Tibial nerve (tissue), 4 donors: Measurements from ENCODE around the gene ZBTB20. TPM values are rescaled to one million over a fixed set of nuclear protein-coding genes. Genes with fewer than 3 reads are reported as not detected.
A peak's percentile ranks its signal among the peaks of the same experiment; 100 is the strongest.

ENCODE experiments used
- DNase-seq, 2 donors: peaks; one replicate each; pipeline ENCODE4 v3.0.0-alpha.2; 2019; ENCODE audit warnings: low spot score in 2 of 2
- H3K27ac ChIP-seq, 4 donors: fragments of 200-600 bp; sonication (generic) in 3 of 4; one replicate each; pipeline ENCODE4 v1.5.1; 2017 to 2019; ENCODE audit warnings: mild to moderate bottlenecking in 1 of 4
- H3K27me3 ChIP-seq, 2 donors: fragments of 200-600 bp; sonication (generic) in 1 of 2; one replicate each; pipeline versions ENCODE4 v1.5.1 to v1.6.0; 2017 to 2019
- H3K36me3 ChIP-seq, 3 donors: fragments of 200-600 bp; sonication (generic); one replicate each; pipeline ENCODE4 v1.5.1; 2018 to 2019
- H3K4me1 ChIP-seq, 4 donors: fragments of 200-600 bp; sonication (generic) in 3 of 4; one replicate each; pipeline ENCODE4 v1.5.1; 2017 to 2019
- H3K4me3 ChIP-seq, 4 donors: fragments of 200-600 bp; sonication (generic) in 3 of 4; one replicate each; pipeline ENCODE4 v1.5.1; 2017 to 2019; ENCODE audit warnings: mild to moderate bottlenecking in 1 of 4, moderate library complexity in 1 of 4
- H3K9me3 ChIP-seq, 4 donors: fragments of 200-600 bp; sonication (generic) in 3 of 4; one replicate each; pipeline ENCODE4 v1.5.1; 2017 to 2019
- EP300 ChIP-seq, 2 donors: sonication (generic); formaldehyde crosslinking; IDR thresholded peaks; one replicate each; pipeline ENCODE4 v1.6.1; 2017; ENCODE audit warnings: antibody characterized with exemption in 2 of 2, mild to moderate bottlenecking in 1 of 2
- POLR2A ChIP-seq, 2 donors: fragments of 450-650 bp; IDR thresholded peaks; one replicate each; pipeline ENCODE4 v1.6.1; 2017; ENCODE audit warnings: antibody characterized with exemption in 2 of 2, mild to moderate bottlenecking in 2 of 2, moderate library complexity in 2 of 2
- WGBS, 2 donors: methylation state at CpG; one replicate each; pipeline ENCODE4 v1.1.5; 2018; 5-methylcytosine and 5-hydroxymethylcytosine counted together
- total RNA-seq, 4 donors: library from RNA; depleted of rRNA; stranded (reverse); fragments of >200 nt; gene quantifications; one replicate each; pipeline ENCODE4 v1.1.0, GENCODE V29; 2016
- TF ChIP-seq, protein P1 (sequence below), 5 experiments: fragments of 200-600 bp in 3 of 5; fragments of 450-650 bp in 2 of 5; sonication (generic) in 3 of 5; IDR thresholded peaks; one replicate each; pipeline ENCODE4 v1.5.1; 2016 to 2019; ENCODE audit warnings: antibody characterized with exemption in 5 of 5, mild to moderate bottlenecking in 3 of 5, moderate library complexity in 2 of 5

Gene ZBTB20
- total RNA-seq, 4 donors from 2014 or later: 63.3 to 127 (median 102) TPM

GRCh38 chr3:115084686-115085085 is 62.4 kb downstream of the ZBTB20 start:
- peak overlapping the region in 3 of 4 donors; percentile 10 to 64 (median 58) for H3K27ac ChIP-seq
- 75 to 79% methylated on average over 4 of the region's 4 CpGs for WGBS, 2 donors
- H3K4me3 ChIP-seq: no peak overlapping the region
- no peaks in the 10 kb centered on the region for H3K9me3 ChIP-seq
- H3K36me3 ChIP-seq: no peaks in the 10 kb centered on the region
- TF ChIP-seq POLR2A (IDR thresholded peaks at IDR 0.05) (no peak), EP300 (IDR thresholded peaks at IDR 0.05) (no peak)
- TF ChIP-seq, protein P1, sequence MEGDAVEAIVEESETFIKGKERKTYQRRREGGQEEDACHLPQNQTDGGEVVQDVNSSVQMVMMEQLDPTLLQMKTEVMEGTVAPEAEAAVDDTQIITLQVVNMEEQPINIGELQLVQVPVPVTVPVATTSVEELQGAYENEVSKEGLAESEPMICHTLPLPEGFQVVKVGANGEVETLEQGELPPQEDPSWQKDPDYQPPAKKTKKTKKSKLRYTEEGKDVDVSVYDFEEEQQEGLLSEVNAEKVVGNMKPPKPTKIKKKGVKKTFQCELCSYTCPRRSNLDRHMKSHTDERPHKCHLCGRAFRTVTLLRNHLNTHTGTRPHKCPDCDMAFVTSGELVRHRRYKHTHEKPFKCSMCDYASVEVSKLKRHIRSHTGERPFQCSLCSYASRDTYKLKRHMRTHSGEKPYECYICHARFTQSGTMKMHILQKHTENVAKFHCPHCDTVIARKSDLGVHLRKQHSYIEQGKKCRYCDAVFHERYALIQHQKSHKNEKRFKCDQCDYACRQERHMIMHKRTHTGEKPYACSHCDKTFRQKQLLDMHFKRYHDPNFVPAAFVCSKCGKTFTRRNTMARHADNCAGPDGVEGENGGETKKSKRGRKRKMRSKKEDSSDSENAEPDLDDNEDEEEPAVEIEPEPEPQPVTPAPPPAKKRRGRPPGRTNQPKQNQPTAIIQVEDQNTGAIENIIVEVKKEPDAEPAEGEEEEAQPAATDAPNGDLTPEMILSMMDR (IDR thresholded peaks at IDR 0.05): no peak
- H3K27me3 ChIP-seq: no peaks in the 10 kb centered on the region
- no peak for DNase-seq
- H3K4me1 ChIP-seq: peaks cover 0 to 78% (median 6%) of the 10 kb centered on the region in 4 donors

- Histone ChIP-seq H3K4me3 (no peak overlapping the region), H3K4me1 (peaks cover 0 to 60% (median 6%) of the 10 kb centered on the region in 4 donors), H3K27ac (no peak overlapping the region), H3K9me3 (no peaks in the 10 kb centered on the region), H3K27me3 (no peaks in the 10 kb centered on the region), H3K36me3 (peaks cover 0 to 3% (median 0%) of the 10 kb centered on the region in 3 donors)
- TF ChIP-seq EP300 (IDR thresholded peaks at IDR 0.05): no peak
- DNase-seq: no peak
- 89 to 93% methylated on average over 6 of the region's 6 CpGs for WGBS, 2 donors
Measured at GRCh38 chr3:115082260-115082659, 64.8 kb downstream of the ZBTB20 start.

DNA sequence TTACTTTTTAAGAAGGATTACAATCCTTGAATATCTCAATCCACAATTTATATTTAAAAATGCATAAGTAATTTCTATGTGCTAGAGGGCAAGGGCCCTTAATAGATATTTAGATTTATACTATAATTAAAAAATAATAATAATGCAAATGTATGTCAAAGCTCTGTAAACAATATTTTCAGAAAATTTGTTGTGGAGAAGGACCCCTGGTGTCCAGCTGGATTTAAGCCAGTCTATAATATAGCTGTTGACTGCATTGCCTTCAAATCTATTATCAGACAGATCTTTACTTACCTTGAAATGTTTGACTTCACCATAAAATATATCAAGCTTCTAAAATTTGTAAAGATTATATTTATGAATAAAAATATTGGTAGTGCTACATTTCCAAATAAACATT is 65.6 kb downstream of the ZBTB20 start:
- Histone ChIP-seq H3K4me3 (no peak overlapping the region), H3K27me3 (no peaks in the 10 kb centered on the region), H3K4me1 (peaks cover 0 to 53% (median 6%) of the 10 kb centered on the region in 4 donors), H3K36me3 (peaks cover 0 to 11% (median 0%) of the 10 kb centered on the region in 3 donors), H3K27ac (no peak overlapping the region), H3K9me3 (peaks cover 0 to 3% (median 0%) of the 10 kb centered on the region in 4 donors)
- TF ChIP-seq, protein P1 (IDR thresholded peaks at IDR 0.05): no peak
- DNase-seq: no peak

DNA sequence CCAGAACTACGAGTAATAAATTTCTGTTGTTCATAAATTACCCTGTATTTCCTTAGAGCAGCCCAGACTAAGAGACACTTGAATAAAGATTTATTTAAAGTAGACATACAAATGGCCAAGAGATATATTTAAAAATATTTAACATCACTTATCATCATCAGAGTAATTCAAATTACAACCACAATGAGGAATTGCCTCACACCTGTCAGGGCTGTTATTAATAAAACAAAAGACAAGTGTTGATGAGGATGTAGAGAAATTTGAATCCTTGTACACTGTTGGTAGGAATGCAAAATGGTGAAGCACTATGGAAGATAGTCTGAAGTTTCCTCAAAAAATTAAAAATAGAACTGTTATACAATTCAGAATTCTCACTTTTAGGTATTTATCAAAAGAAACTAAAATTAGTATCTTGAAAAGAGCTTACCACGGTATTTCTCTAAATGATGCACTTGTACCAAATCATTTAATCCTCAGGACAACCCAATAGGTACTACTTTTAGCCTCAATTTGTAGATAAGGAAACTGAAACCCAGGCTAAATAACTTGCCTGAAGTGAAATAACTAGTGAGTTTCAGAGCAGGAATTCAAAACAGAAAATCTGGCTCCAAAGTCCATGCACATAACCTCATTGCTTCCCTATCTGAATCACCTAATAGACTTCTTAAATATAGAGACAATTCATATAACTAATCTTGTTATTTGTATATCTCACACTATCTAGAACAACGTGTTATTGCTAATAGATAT is 69.4 kb downstream of the ZBTB20 start:
- TF ChIP-seq, protein P1 (IDR thresholded peaks at IDR 0.05): no peak
- no peak for TF ChIP-seq EP300 (IDR thresholded peaks at IDR 0.05)
- no peak for TF ChIP-seq POLR2A (IDR thresholded peaks at IDR 0.05)
- DNase-seq: no peak
- H3K36me3 ChIP-seq: peaks cover 0 to 17% (median 0%) of the 10 kb centered on the region in 3 donors
- H3K4me1 ChIP-seq: peaks cover 0 to 36% (median 0%) of the 10 kb centered on the region in 4 donors
- 56 to 75% methylated on average over 3 of the region's 3 CpGs for WGBS, 2 donors
- peaks cover 0 to 3% (median 0%) of the 10 kb centered on the region in 4 donors for H3K9me3 ChIP-seq
- H3K4me3 ChIP-seq: no peak overlapping the region
- H3K27me3 ChIP-seq: no peaks in the 10 kb centered on the region
- H3K27ac ChIP-seq: no peak overlapping the region

GRCh38 chr3:115074502-115074901 is 72.6 kb downstream of the ZBTB20 start:
- TF ChIP-seq EP300 (IDR thresholded peaks at IDR 0.05): no peak
- TF ChIP-seq, protein P1 (IDR thresholded peaks at IDR 0.05): no peak
- Histone ChIP-seq H3K4me1 (peaks cover 0 to 47% (median 3%) of the 10 kb centered on the region in 4 donors), H3K4me3 (no peak overlapping the region), H3K27me3 (no peaks in the 10 kb centered on the region), H3K27ac (peak overlapping the region in 1 of 4 donors; percentile 31), H3K9me3 (peaks cover 0 to 3% (median 0%) of the 10 kb centered on the region in 4 donors), H3K36me3 (peaks cover 0 to 17% (median 0%) of the 10 kb centered on the region in 3 donors)
- DNase-seq: no peak
